Glomerular visceral epithelial cell (primary cell): ENCODE results near the gene LUM.

Experiments used
- DNase-seq: peaks from one replicate; pipeline ENCODE4 v3.0.0-alpha.2; 2016; ENCODE audit errors: extremely low spot score

Gene LUM

GRCh38 chr12:91074154-91074709 is 37.1 kb downstream of the LUM start:
- DNase-seq = no peak

- no peak for DNase-seq
Measured at GRCh38 chr12:91073426-91073825, 37.9 kb downstream of the LUM start.

DNA sequence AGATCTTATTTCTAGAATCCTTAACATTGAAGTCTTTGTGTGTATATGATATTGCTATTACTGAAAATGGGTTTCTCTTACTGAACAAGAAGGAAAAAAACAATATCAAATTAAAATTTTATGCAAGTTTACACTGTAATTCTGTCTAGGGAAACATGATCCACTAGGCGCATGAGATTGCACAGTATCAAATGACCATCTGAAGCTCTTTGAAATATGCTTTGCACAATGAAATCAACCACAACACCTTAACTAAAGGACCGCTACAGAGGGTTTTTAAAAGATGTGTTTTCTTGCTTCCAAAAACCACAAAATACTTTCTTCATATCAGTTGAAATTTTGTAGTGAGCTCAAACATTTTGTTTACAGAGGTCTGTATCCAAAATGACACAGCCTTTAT is 38.4 kb downstream of the LUM start:
- no peak for DNase-seq

DNA sequence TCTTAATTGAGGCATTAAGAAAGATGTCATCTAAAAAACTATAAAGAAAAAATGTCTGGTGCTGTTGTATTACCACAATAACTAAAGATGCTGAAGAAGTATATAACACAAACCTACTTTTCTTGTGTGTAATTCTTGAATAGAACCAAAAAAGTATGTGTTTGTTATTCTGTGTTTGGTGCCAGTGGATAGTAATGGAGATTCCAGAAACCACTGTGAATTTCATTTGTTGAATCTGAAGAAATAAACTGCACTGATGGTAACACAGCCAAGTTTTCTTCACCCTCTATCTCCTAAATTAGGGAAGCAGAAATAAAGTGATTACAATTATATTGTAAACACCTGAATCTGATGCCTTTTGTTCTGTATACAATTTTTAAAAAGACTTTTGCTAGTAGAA is 40.4 kb downstream of the LUM start:
- no peak for DNase-seq

DNA sequence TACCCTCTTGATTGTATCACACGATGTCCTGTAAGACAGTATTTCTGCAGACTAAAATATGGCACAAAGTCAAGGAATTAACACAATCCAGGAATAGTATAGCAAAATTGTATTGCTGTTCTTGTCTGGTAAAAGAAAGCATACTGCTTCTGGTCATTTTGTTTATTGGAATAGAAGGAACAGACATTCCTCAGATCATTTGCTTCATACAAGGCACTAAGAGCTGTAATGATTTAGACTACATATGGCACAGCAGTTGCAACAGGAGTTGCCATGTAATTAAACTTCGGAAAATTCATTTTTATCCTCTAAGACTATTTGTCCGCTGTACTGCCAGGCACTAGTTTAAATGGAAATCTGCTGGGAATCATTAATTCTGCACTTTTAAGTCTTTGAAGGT is 45.9 kb downstream of the LUM start:
- no peak for DNase-seq

GRCh38 chr12:91064640-91065039 is 46.7 kb downstream of the LUM start:
- no peak for DNase-seq

- DNase-seq = no peak
Measured at GRCh38 chr12:91061091-91061490, 50.2 kb downstream of the LUM start.

DNA sequence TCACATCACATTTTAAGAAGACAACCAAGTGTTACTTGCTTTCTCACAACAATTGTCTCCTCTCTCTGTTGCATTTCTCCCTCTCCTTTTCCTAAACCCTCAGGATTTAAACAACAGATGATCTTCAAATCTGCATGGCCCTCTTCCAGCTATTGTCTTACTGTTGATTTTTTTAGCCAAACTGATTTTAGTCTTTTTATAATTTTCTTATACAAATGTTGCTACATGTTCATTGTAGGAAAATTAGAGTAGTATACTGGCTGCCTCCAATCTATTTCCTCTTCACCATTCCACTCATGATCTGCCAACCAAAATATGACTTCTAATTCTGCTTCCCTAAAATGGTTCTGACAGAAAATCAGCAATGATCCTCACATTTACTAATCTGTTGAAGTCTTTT is 52.1 kb downstream of the LUM start:
- DNase-seq = no peak

GRCh38 chr12:91058786-91059185 is 52.5 kb downstream of the LUM start:
- no peak for DNase-seq

- DNase-seq = no peak
Measured at GRCh38 chr12:91057368-91058165, 53.7 kb downstream of the LUM start, which contains the start of gene KERA. Gene KERA, minus strand, starts transcription at chr12:91058024. Its CDS starts 1,743 bp downstream, at chr12:91056281.

GRCh38 chr12:91056488-91056887 is 54.8 kb downstream of the LUM start:
- DNase-seq = no peak

DNA sequence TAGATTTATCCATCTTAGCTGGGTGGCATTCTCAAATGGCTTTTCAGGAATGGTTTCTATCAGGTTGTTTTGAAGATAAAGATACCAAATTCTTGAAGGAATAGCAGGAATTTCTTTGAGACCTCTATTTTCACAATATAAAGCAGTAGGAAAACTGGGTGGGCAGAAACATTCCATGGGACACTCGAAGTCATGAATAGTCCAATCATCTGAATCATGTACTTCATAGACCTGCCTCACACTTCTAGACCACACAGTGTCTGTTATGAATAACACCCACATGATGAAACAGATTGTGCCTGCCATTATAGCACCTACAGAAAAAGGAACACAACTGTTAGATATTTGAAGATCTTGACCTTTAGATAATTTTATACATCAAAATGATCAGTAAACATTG is 55.3 kb downstream of the LUM start:
- no peak for DNase-seq

DNA sequence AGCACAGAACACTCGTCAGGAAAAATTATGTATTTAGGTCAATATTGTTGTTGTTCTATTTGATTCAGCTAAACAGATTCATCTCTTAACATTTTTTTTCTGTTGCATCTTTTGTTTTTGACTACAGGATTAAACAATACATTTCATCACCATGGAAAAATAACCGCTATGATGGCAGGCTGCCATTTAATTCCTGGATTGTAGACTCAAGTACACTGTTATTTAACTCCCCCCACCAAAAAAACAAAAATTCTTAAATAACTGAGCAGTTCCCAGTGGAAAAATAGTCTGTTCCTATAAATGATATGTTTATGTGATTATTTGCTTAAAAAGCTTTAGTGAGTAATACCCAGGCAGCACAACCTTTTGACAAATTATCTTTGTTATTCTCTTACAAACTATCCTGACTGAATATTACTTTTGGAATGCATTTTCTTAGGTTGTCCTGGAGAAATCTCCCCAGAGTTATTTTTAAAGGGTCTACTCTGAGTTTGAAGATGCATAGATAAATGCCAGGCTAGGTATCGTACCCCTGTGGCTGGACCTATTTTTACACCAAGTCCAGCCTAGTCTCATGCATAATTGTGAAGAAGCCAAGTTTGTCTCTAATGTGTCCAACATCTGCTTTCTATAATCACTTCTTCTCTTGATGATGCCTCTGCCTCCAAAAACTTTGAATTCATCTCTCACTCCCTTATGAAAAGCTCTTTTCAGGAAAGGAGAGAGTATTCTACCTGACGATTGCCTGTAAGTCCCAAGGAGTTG is 57.2 kb downstream of the LUM start:
- peak; percentile 6 for DNase-seq
